Panc1 (cell line): ENCODE results near the gene CLIP4. TPM values are rescaled to one million over a fixed set of nuclear protein-coding genes. Genes with fewer than 3 reads are reported as not detected.

Experiments
- ATAC-seq: fragments of 200-7000 bp; cut with Tn5 transposase; 2 replicates; pipeline ENCODE4 v1.9.1; 2020; ENCODE audit warnings: mild to moderate bottlenecking, moderate library complexity
- BruUV-seq: library from RNA; stranded (reverse); fragments of 400-500 nt; replicated peaks from 2 replicates; lab custom pipeline; 2021; lab: Mats Ljungman, UMichigan
- CTCF ChIA-PET: fragments of 300-600 bp; sonication (Branson Sonifier 250); formaldehyde crosslinking; loops from one replicate; lab custom pipeline; 2022; ENCODE audit warnings: antibody characterized with exemption; lab: Charles Lee
- POLR2A ChIA-PET: fragments of 300-600 bp; sonication (Branson Sonifier 250); formaldehyde crosslinking; loops from one replicate; lab custom pipeline; 2022; ENCODE audit warnings: antibody characterized with exemption; lab: Charles Lee
- DNase-seq: peaks from one replicate; pipeline ENCODE4 v3.0.0-alpha.2; 2010; ENCODE audit warnings: low read depth, low spot score
- H3K27ac ChIP-seq: 2 replicates; pipeline ENCODE4 v1.5.1; 2011; ENCODE audit warnings: mild to moderate bottlenecking, low read length, inconsistent platforms
- H3K27me3 ChIP-seq: fragments of 200-500 bp; sonication (Bioruptor generic); 2 replicates; pipeline ENCODE4 v1.6.0; 2014; ENCODE audit warnings: low read length, inconsistent platforms; ENCODE audit not compliant: control insufficient read depth, insufficient read depth
- H3K36me3 ChIP-seq: fragments of 200-500 bp; sonication (Bioruptor generic); 2 replicates; pipeline ENCODE4 v1.5.1; 2014; ENCODE audit warnings: inconsistent platforms, mild to moderate bottlenecking, low read length, moderate library complexity; ENCODE audit not compliant: control insufficient read depth, insufficient read depth
- H3K4me1 ChIP-seq: 2 replicates; pipeline ENCODE4 v1.5.1; 2011; ENCODE audit warnings: inconsistent platforms, mild to moderate bottlenecking, low read length, moderate library complexity; ENCODE audit not compliant: control insufficient read depth, insufficient read depth
- H3K4me3 ChIP-seq, 2 experiments: 2 replicates each; pipeline ENCODE4 v1.5.1; 2011 to 2012; ENCODE audit warnings: low read depth in 2 of 2, low read length in 2 of 2, mild to moderate bottlenecking in 2 of 2, inconsistent platforms in 1 of 2, moderate library complexity in 1 of 2
- H3K9me3 ChIP-seq: fragments of 200-500 bp; sonication (Bioruptor generic); 2 replicates; pipeline ENCODE4 v1.5.1; 2014; ENCODE audit warnings: low read depth, mild to moderate bottlenecking, inconsistent platforms, low read length, moderate library complexity; ENCODE audit not compliant: control insufficient read depth, insufficient read depth
- POLR2AphosphoS5 ChIP-seq: IDR thresholded peaks from 2 replicates; pipeline ENCODE4 v1.6.1; 2012; ENCODE audit warnings: mild to moderate bottlenecking, low read depth, low read length, moderate library complexity
- SIN3A ChIP-seq: IDR thresholded peaks from 2 replicates; pipeline ENCODE4 v1.6.1; 2012; ENCODE audit warnings: low read depth, mild to moderate bottlenecking, low read length, moderate library complexity, borderline replicate concordance; ENCODE audit not compliant: insufficient read depth
- TCF7L2 ChIP-seq: IDR thresholded peaks from 2 replicates; pipeline ENCODE4 v1.6.1; 2011; ENCODE audit warnings: mild to moderate bottlenecking, low read depth, low read length, inconsistent platforms
- in situ Hi-C: cut with HindIII; loops from 2 replicates; pipeline ENCODE4 v1.10.0; 2016; ENCODE audit warnings: low sequenced_read_pairs, low pct_unique_long_range_greater_than_20kb
- intact Hi-C: fragments of 100-400 bp; cut with micrococcal nuclease; formaldehyde crosslinking; loops from one replicate; pipeline ENCODE4 v1.10.0; 2022; ENCODE audit not compliant: unreplicated experiment
- total RNA-seq: library from RNA; stranded (reverse); gene quantifications from one replicate; pipeline ENCODE4 v1.2.1, GENCODE V29; 2021; ENCODE audit not compliant: unreplicated experiment
- TF ChIP-seq, protein P1 (sequence below): fragments of 450-650 bp; IDR thresholded peaks from 2 replicates; pipeline ENCODE4 v1.5.1; 2017; ENCODE audit warnings: mild to moderate bottlenecking
- TF ChIP-seq, protein P2 (sequence below), 2 experiments: IDR thresholded peaks; 2 replicates each; pipeline ENCODE4 v1.6.1; 2011 to 2012; ENCODE audit warnings: low read depth in 2 of 2, control low read depth in 1 of 2, low read length in 1 of 2, mild to moderate bottlenecking in 1 of 2, moderate library complexity in 1 of 2; ENCODE audit not compliant: insufficient read depth in 1 of 2

Gene CLIP4
- total RNA-seq, 1 experiment from 2014 or later: 43.0 TPM

DNA sequence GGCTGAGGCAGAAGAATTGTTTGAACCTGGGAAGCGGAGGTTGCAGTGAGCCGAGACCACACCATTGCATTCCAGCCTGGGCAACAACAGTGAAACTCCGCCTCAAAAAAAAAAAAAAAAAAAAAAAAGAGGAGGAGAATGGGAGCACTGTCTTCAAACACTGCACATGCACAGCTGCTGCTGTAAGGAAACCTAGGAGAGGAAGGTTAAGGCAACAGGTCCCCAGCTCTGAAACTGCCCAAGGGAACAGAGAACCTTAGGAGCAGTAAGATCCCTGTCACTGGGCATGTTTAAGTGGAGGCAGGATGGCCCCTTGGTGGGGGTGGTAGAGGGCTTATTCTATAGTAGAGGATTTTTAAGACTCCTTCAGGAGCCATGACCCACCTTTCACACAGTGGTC, 111.2 kb downstream of the CLIP4 start:
- no peaks in the 10 kb centered on the region for H3K36me3 ChIP-seq
- DNase-seq (no peak), ATAC-seq (no peak)
- H3K9me3 ChIP-seq: no peaks in the 10 kb centered on the region
- TF ChIP-seq POLR2AphosphoS5: no peak
- H3K27ac ChIP-seq: no peak overlapping the region
- peaks cover 5% of the 10 kb centered on the region for H3K27me3 ChIP-seq
- ChIA-PET POLR2A (no interaction called here), CTCF (interaction anchor here (0.7 kb wide), 1 partner anchor 525 kb away, joined by 9 read pairs; no protein-coding TSS in a partner anchor)
- in situ Hi-C loops (no loop called here), intact Hi-C loops (no loop called here)
- H3K4me1 ChIP-seq: no peaks in the 10 kb centered on the region
- no TSS peak for BruUV-seq
- H3K4me3 ChIP-seq: no peak overlapping the region

DNA sequence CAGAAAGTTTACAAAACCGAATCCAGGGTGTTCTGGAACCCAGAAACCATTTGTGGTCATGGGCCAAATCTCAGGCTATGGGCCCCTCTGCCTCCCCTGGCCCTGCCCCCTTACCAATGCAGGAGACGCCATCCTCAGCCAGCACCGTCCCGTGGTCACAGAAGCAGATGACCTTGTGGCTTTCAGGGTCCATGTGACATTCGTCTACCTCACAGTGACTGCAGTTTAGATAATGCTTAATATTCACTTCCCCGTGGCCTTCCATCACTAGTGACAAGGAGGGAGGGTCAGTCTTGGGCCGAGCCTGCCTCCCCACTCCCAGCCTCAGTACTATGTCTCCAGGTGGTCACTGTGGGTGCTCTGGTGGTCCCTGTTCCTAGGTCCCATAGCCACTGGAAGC, 111.6 kb downstream of the CLIP4 start:
- POLR2A ChIA-PET: no interaction called here

More for the DNA sequence above, 111.6 kb downstream of the CLIP4 start:
- CTCF ChIA-PET: interaction anchor here (0.7 kb wide), 1 partner anchor 524 kb away, joined by 9 read pairs; no protein-coding TSS in a partner anchor
- Histone ChIP-seq H3K4me3 (no peak overlapping the region), H3K9me3 (no peaks in the 10 kb centered on the region), H3K36me3 (no peaks in the 10 kb centered on the region), H3K27me3 (peaks cover 5% of the 10 kb centered on the region), H3K27ac (no peak overlapping the region), H3K4me1 (no peaks in the 10 kb centered on the region)
- no TSS peak for BruUV-seq
- DNase-seq (no peak), ATAC-seq (no peak)
- intact Hi-C loops (no loop called here), in situ Hi-C loops (no loop called here)
- TF ChIP-seq SIN3A (no peak), TCF7L2 (no peak), POLR2AphosphoS5 (no peak)
- TF ChIP-seq, protein P1, sequence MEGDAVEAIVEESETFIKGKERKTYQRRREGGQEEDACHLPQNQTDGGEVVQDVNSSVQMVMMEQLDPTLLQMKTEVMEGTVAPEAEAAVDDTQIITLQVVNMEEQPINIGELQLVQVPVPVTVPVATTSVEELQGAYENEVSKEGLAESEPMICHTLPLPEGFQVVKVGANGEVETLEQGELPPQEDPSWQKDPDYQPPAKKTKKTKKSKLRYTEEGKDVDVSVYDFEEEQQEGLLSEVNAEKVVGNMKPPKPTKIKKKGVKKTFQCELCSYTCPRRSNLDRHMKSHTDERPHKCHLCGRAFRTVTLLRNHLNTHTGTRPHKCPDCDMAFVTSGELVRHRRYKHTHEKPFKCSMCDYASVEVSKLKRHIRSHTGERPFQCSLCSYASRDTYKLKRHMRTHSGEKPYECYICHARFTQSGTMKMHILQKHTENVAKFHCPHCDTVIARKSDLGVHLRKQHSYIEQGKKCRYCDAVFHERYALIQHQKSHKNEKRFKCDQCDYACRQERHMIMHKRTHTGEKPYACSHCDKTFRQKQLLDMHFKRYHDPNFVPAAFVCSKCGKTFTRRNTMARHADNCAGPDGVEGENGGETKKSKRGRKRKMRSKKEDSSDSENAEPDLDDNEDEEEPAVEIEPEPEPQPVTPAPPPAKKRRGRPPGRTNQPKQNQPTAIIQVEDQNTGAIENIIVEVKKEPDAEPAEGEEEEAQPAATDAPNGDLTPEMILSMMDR: no peak
- TF ChIP-seq, protein P2, sequence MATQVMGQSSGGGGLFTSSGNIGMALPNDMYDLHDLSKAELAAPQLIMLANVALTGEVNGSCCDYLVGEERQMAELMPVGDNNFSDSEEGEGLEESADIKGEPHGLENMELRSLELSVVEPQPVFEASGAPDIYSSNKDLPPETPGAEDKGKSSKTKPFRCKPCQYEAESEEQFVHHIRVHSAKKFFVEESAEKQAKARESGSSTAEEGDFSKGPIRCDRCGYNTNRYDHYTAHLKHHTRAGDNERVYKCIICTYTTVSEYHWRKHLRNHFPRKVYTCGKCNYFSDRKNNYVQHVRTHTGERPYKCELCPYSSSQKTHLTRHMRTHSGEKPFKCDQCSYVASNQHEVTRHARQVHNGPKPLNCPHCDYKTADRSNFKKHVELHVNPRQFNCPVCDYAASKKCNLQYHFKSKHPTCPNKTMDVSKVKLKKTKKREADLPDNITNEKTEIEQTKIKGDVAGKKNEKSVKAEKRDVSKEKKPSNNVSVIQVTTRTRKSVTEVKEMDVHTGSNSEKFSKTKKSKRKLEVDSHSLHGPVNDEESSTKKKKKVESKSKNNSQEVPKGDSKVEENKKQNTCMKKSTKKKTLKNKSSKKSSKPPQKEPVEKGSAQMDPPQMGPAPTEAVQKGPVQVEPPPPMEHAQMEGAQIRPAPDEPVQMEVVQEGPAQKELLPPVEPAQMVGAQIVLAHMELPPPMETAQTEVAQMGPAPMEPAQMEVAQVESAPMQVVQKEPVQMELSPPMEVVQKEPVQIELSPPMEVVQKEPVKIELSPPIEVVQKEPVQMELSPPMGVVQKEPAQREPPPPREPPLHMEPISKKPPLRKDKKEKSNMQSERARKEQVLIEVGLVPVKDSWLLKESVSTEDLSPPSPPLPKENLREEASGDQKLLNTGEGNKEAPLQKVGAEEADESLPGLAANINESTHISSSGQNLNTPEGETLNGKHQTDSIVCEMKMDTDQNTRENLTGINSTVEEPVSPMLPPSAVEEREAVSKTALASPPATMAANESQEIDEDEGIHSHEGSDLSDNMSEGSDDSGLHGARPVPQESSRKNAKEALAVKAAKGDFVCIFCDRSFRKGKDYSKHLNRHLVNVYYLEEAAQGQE (IDR thresholded peaks at IDR 0.05; ENCODE audit: insufficient read depth in 1 of 2, low read depth in 2 of 2, low read length in 1 of 2): no peak
